Thyroid gland (tissue), 4 donors: ENCODE measurements around the gene PKM. TPM values are rescaled to one million over a fixed set of nuclear protein-coding genes. Genes with fewer than 3 reads are reported as not detected.
"Not testable (repeated sequence)": the region's sequence is repeated elsewhere in the genome, so short reads cannot be mapped to it uniquely, and the experiment has no call there.

ENCODE experiments used
- DNase-seq, 2 donors: peaks; one replicate each; pipeline ENCODE4 v3.0.0-alpha.2; 2019
- H3K27ac ChIP-seq, 3 donors: fragments of 200-600 bp; sonication (generic); 1 replicate in 2 of 3; 2 replicates in 1 of 3; pipeline ENCODE4 v1.5.1; 2016 to 2019; ENCODE audit warnings: mild to moderate bottlenecking in 1 of 3, moderate library complexity in 1 of 3
- H3K27me3 ChIP-seq: fragments of 200-600 bp; sonication (generic); one replicate; pipeline ENCODE4 v1.5.1; 2019
- H3K36me3 ChIP-seq, 2 donors: fragments of 200-600 bp; sonication (generic); one replicate each; pipeline ENCODE4 v1.5.1; 2016 to 2019
- H3K4me1 ChIP-seq, 2 donors: fragments of 200-600 bp; sonication (generic); one replicate each; pipeline ENCODE4 v1.5.1; 2017 to 2019
- H3K4me3 ChIP-seq, 3 donors: fragments of 200-600 bp; sonication (generic); replicated peaks in 1 of 3; 1 replicate in 2 of 3; 2 replicates in 1 of 3; pipeline ENCODE4 v1.5.1; 2016; ENCODE audit warnings: mild to moderate bottlenecking in 1 of 3
- H3K9me3 ChIP-seq: fragments of 200-600 bp; sonication (generic); one replicate; pipeline ENCODE4 v1.5.1; 2017
- CTCF ChIP-seq, 6 experiments: fragments of 200-600 bp in 3 of 6; fragments of 450-650 bp in 3 of 6; sonication (generic) in 3 of 6; IDR thresholded peaks; one replicate each; pipeline ENCODE4 v1.5.1; 2016 to 2019; ENCODE audit warnings: antibody characterized with exemption in 6 of 6, mild to moderate bottlenecking in 2 of 6, inconsistent platforms in 1 of 6, moderate library complexity in 1 of 6
- POLR2A ChIP-seq, 2 donors: fragments of 450-650 bp; IDR thresholded peaks; one replicate each; pipeline ENCODE4 v1.6.1; 2017; ENCODE audit warnings: antibody characterized with exemption in 2 of 2, mild to moderate bottlenecking in 2 of 2, moderate library complexity in 1 of 2
- WGBS, 2 donors: methylation state at CpG; one replicate each; pipeline ENCODE4 v1.1.5; 2017; 5-methylcytosine and 5-hydroxymethylcytosine counted together
- intact Hi-C: fragments of 100-400 bp; cut with DNase I; formaldehyde crosslinking; loops from one replicate; pipeline ENCODE4 v1.15.1; 2023
- total RNA-seq, 4 donors: library from RNA; depleted of rRNA; stranded (reverse); fragments of >200 nt; gene quantifications; one replicate each; pipeline ENCODE4 v1.2.3, GENCODE V29; 2016

The PKM gene
- total RNA-seq, 4 donors from 2014 or later: 270 to 587 (median 340) TPM

GRCh38 chr15:72173864-72174550 lies 57.0 kb downstream of the PKM start:
- H3K27ac ChIP-seq: peak overlapping the region; percentile 64 to 78 (median 65)
- intact Hi-C loops: no loop called here
- H3K36me3 ChIP-seq: no peaks in the 10 kb centered on the region
- peaks cover 39 to 66% of the 10 kb centered on the region in 2 donors for H3K4me1 ChIP-seq
- H3K9me3 ChIP-seq: no peaks in the 10 kb centered on the region
- H3K4me3 ChIP-seq: no peak overlapping the region
- WGBS, 2 donors: 48 to 58% methylated on average over 12 of the region's 12 CpGs
- no peaks in the 10 kb centered on the region for H3K27me3 ChIP-seq
- peak; percentile 85 for DNase-seq
- TF ChIP-seq CTCF (IDR thresholded peaks at IDR 0.05) (no peak), POLR2A (IDR thresholded peaks at IDR 0.05) (peak in 1 of 2 donors; percentile 7)

GRCh38 chr15:72173401-72173800 lies 57.6 kb downstream of the PKM start:
- TF ChIP-seq POLR2A (IDR thresholded peaks at IDR 0.05): no peak
- no peaks in the 10 kb centered on the region for H3K36me3 ChIP-seq
- H3K9me3 ChIP-seq: no peaks in the 10 kb centered on the region
- H3K27me3 ChIP-seq: no peaks in the 10 kb centered on the region
- 96 to 100% methylated on average over 6 of the region's 6 CpGs for WGBS, 2 donors
- no peak overlapping the region for H3K4me3 ChIP-seq
- intact Hi-C loops: no loop called here
- peak overlapping the region in 1 of 3 donors; percentile 78 for H3K27ac ChIP-seq
- H3K4me1 ChIP-seq: peaks cover 45 to 69% of the 10 kb centered on the region in 2 donors
- DNase-seq: no peak

- no peaks in the 10 kb centered on the region for H3K36me3 ChIP-seq
- TF ChIP-seq POLR2A (IDR thresholded peaks at IDR 0.05) (no peak), CTCF (IDR thresholded peaks at IDR 0.05) (no peak)
- no peak overlapping the region for H3K27ac ChIP-seq
- H3K4me1 ChIP-seq: peaks cover 46 to 67% of the 10 kb centered on the region in 2 donors
- H3K9me3 ChIP-seq: no peaks in the 10 kb centered on the region
- intact Hi-C loops: no loop called here
- no peaks in the 10 kb centered on the region for H3K27me3 ChIP-seq
- no peak for DNase-seq
- 84 to 96% methylated on average over 5 of the region's 5 CpGs for WGBS, 2 donors
- H3K4me3 ChIP-seq: no peak overlapping the region
These were observed 58.2 kb downstream of the PKM start for GRCh38 chr15:72172796-72173195.

GRCh38 chr15:72171978-72172377 lies 59.0 kb downstream of the PKM start:
- peaks cover 40 to 60% of the 10 kb centered on the region in 2 donors for H3K4me1 ChIP-seq
- H3K9me3 ChIP-seq, DNase-seq, H3K4me3 ChIP-seq, intact Hi-C loops, H3K27ac ChIP-seq, H3K27me3 ChIP-seq, H3K36me3 ChIP-seq: not testable (repeated sequence)
- 93 to 96% methylated on average over 10 of the region's 10 CpGs for WGBS, 2 donors

- no peaks in the 10 kb centered on the region for H3K9me3 ChIP-seq
- no peaks in the 10 kb centered on the region for H3K27me3 ChIP-seq
- H3K27ac ChIP-seq: no peak overlapping the region
- WGBS, 2 donors: 92 to 96% methylated on average over 7 of the region's 7 CpGs
- TF ChIP-seq CTCF (IDR thresholded peaks at IDR 0.05): no peak
- peaks cover 28 to 47% of the 10 kb centered on the region in 2 donors for H3K4me1 ChIP-seq
- no peaks in the 10 kb centered on the region for H3K36me3 ChIP-seq
- intact Hi-C loops: no loop called here
- no peak overlapping the region for H3K4me3 ChIP-seq
- no peak for DNase-seq
These were observed 60.3 kb downstream of the PKM start for GRCh38 chr15:72170691-72171090.

- Histone ChIP-seq H3K9me3 (no peaks in the 10 kb centered on the region), H3K4me3 (no peak overlapping the region), H3K4me1 (peaks cover 24 to 41% of the 10 kb centered on the region in 2 donors), H3K27ac (peak overlapping the region; percentile 38 to 52 (median 40)), H3K27me3 (no peaks in the 10 kb centered on the region), H3K36me3 (no peaks in the 10 kb centered on the region)
- WGBS, 2 donors: 89 to 96% methylated on average over 16 of the region's 16 CpGs
- no peak for TF ChIP-seq POLR2A (IDR thresholded peaks at IDR 0.05)
- no peak for TF ChIP-seq CTCF (IDR thresholded peaks at IDR 0.05)
- intact Hi-C loops: no loop called here
- DNase-seq: no peak
These were observed 60.9 kb downstream of the PKM start for GRCh38 chr15:72169921-72170611.
